ENCODE results near the gene ZNFX1.

DNA sequence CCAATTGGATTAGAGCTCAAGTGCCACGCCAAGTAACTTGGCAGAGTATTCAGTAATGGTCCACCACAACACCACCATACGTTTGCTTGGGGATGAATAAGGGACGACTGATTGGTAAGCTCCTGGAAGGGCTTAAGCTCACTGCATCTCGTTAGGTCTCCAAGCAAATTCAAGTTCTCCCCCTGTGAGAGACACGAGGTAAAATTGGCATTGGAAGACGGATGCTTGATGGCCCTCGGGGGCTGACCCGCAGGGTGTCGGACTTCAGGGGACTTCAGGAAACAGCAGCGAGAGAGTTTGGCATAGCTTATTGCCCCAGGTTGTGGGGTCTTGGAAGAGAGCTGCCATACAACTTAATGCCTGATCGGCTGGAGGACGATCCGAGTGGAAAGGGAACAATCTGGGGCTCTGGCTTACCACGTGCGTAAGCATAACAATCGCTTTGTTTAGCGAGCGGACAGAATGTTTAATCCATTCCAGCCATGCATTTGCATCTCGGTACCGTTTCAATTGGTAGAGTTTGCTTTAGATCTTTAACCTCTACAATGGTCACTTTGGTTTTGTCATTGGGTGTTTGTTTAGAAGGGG is 4.8 kb upstream of the ZNFX1 start:
- TF ChIP-seq CTCF (IDR thresholded peaks at IDR 0.05; ENCODE audit: borderline replicate concordance, extremely low read depth, low read length, poor library complexity, severe bottlenecking) (peak; percentile 12), EZH2 (IDR thresholded peaks at IDR 0.05; ENCODE audit: borderline replicate concordance, low read depth, low read length, severe bottlenecking) (no peak)
